GM18867 (cell line): ENCODE data around the gene DDX41.
"Not testable (repeated sequence)": the region's sequence is repeated elsewhere in the genome, so short reads cannot be mapped to it uniquely, and the experiment has no call there.

Experiments used
- ATAC-seq: cut with Tn5 transposase; IDR thresholded peaks from one replicate; pipeline ENCODE4 v1.9.1; 2021; ENCODE audit warnings: mild to moderate bottlenecking, moderate library complexity; ENCODE audit not compliant: unreplicated experiment

The DDX41 gene

DNA sequence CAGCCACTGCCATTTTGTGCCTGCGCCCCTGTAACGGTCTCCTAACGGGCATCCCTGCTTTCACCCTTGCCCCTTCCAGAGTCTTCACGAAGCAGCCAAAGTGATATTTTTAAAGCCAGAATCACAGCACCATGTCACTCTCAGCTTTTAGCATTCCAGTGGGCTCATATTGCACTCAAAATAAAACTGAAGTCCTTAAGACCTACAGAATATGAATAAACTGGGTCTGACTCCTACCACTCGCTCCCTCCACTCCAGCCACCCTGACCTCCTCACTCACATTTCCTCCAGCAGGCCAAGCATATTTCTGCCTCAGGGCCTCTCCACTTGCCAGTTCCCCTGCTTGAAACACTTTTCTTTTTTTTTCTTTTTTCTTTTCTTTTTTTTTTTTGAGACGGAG is 16.9 kb downstream of the DDX41 start:
- no peak for ATAC-seq

DNA sequence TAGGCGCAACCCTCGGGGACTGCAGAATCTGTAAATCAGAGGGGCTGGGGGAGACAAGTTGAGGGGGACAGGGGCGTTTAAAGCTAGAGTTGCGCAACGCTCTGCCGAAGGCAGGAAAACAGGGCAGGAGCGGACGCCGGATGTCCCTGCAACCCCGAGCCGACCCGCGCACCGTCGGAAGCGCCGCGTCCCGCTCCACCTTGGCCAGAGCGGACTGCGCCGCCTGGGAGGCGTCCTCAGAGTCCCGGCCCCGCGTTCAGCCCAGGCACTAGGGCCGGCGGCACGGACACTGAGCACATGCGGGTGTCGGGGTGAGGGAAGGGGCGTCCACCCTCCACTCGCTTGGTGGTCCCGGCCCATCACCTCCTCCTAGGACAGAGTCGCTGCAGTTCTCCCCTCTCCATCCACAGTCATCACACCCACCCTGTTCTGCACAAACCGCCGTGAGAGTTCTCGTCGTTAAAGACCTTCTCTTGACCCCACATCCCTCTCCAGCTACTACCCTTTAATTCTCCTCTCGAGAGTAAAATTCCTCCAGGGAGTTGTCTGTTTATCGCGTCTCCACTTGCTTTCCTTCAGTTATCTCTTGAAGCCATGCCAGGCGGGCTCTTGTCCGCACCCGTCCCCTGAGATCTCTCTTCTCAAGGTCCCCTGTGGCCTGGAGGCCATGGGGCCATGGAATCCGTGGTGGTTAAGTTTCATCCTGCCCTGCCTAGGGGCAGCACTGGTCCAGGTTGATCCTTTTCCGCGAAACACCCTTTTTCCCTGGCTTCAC is 18.6 kb downstream of the DDX41 start:
- ATAC-seq = peak; percentile 3

DNA sequence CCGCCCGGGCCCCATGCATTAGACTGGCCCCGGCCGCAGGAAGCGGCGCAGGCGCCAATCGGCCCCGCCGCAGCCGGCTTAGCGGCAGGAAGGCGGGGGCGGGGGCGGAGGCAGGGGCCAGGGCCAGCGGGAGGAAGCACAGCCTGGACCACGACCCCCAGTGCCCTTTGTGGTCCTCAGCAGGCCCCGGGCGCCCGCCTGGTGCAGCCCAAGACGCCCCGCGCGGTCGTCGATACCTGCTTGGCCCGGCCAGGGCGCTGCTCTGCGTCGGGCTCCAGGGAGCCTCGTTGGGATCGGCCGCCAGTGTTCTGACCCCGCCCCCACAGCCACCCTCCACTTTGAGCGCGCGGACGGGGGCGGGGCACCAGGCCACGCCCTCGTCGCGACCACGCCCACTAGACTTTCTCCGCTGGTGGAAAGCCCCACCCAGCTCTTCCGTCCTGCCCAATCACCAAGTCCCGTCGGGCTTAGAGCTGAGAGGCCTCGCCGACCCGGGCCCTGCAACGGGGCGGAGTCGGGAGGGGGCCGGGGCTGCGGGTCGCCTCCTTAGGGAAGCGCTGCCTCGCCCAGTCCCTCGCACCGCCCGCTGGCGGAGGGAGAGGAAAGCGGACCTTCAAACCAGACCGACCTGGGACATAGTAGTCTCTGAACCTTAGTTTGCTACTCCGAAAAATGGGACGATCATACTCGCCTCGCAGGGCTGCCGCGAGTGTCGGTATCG is 19.3 kb downstream of the DDX41 start, which contains the start of gene PDLIM7:
Gene PDLIM7, minus strand, starts transcription at position 313 of the 721 bp plus-strand sequence. CDS start 1,092 bp downstream, outside the sequence.
- ATAC-seq = peak; percentile 75

DNA sequence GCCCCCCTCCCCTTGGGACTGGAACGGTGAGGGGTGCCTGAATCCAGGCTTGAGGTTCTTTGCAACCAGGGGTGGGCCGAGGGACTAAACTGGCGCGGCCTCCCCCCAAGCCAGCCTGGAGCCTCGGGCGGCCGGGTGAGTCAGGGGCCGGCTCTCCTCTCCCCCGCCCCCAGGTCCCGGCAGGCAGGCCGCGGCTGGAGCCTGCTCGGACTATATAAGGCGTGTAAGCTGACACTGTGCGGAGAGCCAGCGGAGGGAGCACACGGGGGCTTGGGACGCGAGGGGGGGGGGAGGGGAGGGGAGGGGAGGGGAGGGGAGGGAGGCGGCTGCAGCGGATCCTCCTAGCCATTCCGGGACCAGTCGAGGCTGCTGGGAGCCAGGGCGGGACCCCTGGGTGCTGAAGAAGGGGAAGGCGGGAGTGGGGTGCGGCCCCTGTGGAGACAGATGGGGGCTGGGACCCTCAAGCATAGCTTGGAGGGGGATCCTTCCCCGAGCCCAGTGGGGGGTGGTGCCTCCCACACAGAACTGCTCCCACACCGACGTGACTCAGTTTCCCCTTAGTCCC is 20.0 kb downstream of the DDX41 start:
- no peak for ATAC-seq

DNA sequence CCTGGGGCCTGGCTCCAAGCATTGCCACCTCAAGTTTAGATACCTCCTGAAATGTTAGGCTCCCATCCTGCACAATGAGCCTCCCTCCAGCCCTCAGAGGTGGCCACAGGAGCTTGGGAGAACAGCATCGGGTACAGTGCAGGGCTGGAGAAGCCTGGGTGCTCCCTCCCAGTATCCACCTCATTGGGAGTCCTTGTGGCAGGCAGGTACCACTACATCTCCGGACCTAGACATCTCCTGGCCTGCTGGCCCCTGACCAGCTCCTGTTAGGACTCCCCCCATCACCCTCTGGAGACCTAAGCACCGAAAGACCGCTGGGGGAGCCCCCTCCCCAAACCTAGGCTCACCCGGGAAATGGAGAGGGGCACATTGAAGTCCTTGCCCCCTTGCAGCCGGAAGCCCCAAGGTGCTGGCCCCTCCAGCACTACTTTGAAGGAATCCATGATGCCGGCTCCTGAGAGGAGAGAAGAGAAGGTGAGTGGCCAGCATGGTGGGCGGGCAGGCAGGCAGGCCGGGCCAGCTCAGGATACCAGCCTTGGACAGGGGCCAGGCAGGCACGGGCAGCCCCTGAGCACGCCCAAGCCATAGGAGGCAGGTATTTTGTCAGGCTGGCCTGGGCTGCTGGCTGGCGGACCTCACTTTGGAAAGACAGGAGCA is 20.6 kb downstream of the DDX41 start:
- ATAC-seq = no peak

DNA sequence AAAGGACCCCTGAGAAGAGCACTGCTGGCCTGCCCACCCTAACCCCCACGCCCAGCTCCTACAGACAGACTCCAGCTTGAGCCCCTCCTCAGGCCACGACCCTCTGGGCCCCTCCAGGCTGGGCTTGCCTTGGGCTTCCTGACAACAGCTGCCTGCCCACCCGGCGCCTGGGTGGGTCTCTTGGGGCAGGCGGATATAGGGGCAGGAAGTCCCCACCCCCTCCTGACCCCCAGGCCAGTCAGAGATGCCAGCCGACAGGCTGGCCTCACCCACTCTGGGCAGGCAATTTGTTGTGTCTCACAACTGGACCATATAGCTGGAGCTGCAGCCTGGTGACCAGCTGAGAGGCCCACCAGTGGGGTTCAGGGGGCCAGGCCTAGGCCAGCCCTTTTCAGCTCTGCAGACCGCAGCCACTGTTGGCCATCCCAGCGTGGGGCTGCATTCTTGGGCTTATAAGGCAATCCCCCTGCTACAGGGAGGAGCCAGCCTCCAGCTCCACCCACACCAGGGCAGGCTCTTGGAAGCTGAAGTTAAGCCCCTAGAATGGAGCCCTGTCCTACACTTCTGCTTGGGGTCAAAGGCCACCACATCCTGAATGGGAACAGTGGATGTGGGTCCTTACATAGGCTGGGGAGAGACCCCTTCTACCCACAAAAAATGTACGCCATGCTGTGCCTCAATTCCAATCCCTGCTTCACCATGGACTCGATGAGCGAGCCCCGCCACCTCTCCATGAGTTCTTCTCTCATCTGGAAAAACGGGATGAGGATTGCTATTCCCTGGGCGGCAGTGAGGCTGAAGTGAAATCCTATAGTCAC is 21.3 kb downstream of the DDX41 start:
- no peak for ATAC-seq

DNA sequence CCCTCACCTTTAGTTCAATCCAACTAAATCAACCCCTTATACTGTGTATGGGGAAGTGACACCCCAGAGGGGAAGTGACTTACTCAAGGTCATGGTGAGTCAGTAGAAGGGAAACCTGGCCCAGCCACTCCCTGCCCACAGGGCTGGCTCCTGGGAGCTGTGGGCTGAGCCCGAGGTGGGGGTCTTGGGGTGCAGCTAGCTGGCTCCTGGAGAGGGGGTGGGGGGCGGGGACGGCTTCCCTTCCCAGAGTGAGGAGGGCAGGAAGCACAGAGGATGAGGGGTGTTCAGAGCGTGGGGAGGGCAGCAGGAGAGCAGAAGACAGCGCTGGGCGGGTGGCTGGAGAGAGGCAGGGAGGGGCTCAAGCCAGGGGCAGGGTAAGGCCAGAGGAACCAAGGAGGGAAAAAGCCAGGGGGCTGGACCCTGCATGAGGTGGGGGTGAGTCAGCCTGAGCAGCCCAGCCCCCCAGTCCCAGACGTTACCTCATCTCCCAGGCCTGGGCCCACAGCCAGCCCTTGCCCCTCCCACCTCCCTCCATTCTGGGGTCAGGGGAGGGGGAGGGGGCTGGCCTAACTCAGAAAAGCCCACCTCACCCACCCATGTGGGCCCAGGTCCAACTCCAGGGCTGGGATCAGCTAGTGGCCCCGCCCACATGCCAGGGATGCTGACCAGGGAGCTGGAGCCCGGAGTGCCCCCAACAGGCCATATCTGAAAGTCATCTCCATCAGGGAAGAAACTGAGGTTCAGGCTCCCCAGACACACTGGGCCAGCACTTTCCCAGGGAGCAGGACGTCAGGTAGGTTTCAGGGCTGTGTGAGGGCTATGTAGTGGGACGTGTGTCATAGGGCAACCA is 22.2 kb downstream of the DDX41 start:
- ATAC-seq = no peak

DNA sequence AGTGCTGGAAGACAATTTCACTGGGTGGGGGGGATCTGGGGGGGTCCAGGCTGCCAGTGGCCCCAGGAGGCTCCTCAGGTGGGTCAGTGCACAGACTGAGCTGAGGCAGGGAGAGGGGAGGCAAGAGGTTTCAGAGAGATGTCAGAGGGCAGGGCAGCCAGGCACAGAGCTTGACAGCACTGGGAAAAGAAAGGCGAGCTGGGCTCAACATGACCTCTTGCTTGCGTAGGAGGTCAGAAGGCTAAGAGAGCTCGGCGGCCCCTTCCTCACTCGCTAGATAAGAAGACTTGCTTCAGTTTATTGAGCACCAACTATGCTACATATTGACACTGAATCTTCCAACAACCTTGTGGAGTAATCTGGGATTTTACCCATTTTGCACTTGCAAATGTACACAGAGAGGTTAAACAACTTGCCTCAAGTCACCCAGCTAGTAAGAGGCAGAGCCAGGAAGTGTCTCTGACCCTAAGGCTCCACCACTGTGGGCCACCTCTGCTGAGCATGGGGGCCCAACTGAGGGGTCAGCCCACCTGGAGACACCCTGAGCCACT is 22.9 kb downstream of the DDX41 start:
- no peak for ATAC-seq

DNA sequence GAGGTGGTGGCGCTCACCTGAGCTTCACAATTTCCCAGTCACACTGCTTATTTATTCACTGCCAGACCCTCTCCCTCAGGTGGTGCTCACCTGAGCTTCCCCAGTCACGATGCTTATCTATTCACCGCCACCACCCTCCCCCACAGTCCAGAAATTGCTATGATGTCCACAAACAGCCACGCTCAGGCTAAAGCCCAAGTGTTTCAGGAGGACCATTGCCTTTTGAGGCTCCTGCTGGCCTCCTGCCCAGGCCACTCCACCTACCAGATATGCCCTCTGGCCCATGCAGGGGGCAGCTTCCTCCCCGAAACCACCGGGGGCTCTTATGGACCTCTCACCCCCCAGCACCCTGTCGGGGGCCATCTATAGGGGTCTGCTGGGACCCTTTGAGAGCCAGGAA is 23.9 kb downstream of the DDX41 start:
- ATAC-seq = no peak

DNA sequence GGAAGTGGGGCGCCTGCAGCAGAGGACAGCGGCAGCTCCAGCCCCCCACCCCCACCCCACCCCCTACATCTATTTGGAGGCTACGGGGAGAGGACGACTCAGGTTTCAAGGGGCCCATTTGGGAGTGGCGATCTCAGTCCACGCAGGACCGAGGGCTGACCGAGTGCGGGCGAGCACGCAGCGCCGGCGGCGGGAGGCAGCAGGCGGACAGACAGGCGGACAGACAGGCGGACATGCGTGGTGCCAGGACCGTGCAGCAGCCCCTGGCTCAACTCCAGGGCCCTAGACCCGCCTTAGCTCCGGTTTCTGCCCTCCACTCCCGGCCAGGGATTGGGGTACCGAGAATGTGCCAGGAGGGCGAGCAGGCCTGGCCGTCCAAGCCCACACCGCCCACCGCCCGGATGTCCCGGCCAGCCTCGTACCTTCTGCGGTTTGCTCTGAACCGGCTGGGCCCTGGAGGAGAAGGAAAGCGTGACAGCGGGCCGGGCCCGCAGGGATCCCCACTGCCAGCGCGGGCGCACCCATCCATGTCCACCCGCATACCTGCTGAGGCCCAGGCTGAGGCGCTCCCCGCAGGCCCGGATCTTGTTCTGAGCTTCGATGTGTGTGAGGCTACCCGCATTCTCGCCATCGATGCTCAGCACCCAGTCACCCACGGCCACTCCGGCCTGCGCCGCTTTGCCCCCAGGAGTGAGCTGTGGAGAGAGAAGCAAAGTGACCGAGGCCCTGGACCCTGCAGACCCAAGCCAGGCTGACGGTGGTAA is 24.6 kb downstream of the DDX41 start:
- ATAC-seq = no peak

DNA sequence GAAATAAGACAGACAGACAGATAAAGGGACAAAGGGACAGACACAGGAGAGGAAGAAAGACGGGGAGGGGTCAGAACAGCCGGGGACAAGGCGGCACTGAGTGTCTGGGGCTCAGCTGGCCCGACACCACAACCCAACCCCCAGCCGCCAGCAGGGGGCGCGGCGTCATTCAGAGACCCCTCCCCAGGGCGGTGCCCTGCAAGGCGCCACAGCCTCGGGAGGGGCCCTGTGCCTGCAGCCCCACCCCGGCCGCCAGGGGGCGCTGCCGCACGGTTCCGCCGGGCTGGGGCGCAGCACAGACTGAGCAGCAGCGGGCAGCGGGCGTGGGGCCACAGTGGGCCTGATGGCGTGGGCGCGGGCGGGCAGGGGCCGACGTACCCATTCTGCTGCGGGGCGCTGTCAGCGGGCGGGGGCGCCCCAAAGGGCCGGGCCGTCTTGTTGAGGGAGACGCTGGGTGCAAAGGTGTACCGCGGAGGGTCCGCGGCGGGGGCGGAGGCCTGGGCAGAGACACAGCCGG is 25.3 kb downstream of the DDX41 start:
- no peak for ATAC-seq

DNA sequence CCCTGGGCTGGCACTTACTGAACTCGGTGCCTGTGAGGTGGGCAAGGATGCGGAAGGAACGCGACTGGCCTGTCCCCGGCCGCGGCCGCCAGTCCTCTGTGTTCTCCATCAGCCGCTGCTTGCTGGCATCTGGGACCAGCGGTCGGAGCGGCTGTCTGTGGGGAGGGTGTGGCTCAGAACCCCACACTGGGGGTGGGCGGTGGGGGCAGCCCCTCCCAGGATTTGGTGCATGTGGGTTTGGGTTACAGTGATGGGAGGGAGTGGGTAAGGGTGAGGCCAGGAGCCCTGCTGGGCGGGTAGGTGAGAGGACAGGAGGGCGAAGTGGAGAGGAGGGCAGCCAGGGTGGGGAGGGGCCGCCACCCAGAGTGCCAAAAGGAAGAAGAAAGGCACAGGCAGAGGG is 25.8 kb downstream of the DDX41 start:
- ATAC-seq = no peak

DNA sequence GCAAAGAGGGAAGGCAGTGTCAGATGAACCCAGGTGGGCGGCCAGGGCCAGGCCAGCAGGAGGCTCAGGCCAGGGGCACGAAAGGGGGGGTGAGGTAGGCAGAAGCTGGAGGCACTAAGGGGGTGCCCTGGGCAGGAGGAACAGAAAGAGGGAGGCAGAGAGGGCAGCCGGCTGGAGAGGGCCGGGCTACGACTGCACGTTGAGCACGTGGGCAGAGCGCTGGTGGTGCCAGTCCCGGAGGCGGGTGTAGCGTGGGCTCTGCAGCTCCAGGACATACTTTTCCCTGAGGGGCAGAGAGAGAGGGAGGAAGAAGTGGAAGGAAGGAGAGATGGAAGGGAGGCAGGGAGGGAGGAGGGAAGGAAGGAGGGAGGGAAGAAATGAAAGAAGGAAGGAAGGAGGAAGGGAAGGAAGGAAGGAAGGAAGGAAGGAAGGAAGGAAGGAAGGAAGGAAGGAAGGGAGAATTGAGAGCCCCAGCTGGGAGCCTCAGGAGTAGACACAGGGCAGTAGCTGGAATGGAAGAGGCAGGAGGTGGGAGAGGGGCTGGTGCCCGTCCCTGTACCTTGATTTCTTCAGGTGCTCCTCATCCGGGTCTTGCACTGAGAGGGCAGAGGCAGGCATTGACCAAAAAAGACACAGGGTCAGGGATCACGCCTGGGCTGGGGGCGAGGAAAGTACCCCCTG is 26.3 kb downstream of the DDX41 start:
- no peak for ATAC-seq

DNA sequence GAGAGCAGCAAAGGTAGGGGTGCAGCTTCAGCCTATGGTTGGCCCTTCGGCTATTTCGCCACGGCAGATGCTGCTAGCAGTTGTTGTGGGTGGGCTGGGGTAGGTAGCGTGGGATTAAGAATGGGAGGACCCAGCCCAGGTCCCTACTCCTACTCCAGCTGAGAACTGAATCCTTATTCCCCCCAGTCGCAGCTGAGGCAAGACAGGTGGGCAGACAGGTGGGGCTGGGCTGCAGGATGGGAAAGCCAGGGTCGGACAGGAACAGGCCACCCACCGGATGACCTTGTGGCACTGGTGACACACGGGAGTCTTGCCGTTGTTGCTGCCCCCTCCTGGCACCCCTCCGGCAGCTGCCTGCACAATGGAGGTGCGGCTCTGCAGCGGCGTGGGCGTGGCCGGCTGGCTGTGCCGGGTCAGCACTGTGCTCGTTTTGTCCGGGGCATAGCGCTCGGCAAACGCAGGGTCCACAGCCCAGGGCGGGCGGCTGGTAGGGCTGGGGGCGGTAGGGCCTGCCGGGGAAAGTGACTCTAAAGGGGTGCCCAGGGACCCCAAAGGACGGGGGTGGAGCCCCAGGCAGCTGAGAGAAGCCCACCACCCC is 27.5 kb downstream of the DDX41 start:
- ATAC-seq = no peak

DNA sequence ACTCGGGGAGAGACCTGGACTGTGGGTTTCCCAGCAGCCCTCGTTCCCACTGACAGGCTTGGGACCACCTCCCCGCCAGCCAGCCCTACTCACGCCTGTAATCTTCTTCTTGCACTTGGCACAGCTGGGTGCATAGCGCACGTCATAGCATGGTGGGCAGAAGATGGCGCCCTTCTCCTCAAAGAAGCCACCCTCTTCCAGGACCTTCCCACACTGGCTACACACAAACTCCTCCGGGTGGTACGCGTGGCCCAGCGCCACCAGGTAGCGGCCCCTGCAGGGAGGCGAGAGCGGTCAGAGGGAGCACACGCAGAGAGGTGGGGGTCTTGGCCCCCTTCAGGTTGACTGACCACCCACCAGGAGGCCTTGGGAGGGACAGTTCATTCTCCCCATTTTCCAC is 28.8 kb downstream of the DDX41 start:
- ATAC-seq = no peak

DNA sequence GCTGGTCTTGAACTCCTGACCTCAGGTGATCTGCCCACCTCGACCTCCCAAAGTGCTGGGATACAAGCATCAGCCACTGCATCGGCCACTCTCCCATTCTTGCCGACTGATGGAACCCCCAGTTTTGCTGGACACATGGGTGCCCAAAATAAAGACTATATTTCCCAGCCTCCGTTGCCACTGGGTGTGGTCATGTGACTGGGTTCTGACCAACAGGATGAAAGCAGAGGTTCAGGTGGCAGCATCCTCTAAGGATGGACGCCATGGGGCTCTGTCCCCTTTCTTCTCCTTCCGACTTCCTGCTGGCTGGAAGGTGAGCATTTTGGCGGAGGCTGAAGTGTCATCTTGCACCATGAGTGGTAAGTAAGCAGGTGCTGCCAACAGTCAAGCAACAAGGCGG is 29.6 kb downstream of the DDX41 start:
- ATAC-seq = no peak

DNA sequence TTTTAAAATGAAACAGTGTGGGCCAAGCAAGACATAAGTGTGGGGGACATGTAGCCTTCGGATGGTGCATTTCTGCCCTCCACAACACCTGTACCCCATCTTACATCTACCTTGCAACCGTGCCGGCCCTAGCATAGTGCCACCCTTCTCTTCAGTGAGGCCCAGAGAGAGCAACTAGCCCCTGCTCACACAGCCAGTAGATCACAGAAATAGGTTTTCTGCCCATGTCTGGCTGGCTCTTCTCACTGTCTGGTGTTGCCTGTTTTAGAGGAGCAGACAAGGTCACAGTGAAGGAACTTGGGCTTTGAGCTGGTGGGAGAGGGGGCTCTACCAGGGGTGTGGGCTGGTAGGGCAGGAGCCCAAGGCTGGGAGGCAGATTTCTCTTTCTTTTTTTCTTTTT is 30.5 kb downstream of the DDX41 start:
- ATAC-seq = no peak

DNA sequence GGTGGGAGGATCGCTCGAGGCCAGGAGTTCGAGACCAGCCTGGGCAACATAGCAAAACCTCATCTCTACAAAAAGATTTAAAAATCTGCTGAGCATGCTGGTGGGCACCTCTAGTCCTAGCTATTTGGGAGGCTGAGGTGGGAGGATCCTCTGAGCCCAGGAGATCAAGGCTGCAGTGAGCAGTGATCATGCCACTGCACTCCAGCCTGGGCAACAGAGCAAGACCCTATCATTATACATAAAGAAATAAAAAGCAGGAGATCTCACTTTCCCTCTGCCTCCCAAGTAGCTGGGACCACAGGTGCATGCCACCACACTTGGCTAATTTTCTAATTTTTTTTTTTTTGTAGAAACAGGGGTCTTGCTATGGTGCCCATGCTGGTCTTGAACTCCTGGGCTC is 31.0 kb downstream of the DDX41 start:
- not testable (repeated sequence) for ATAC-seq
